HepG2 (cell line): ENCODE results near the gene EZH1. TPM values are rescaled to one million over a fixed set of nuclear protein-coding genes. Genes with fewer than 3 reads are reported as not detected.
A peak's percentile ranks its signal among the peaks of the same experiment; 100 is the strongest.

Source experiments
- FIP1L1 ChIP-seq: fragments of 200-400 bp; formaldehyde crosslinking; IDR thresholded peaks from 2 replicates; pipeline ENCODE4 v1.6.1; 2018; ENCODE audit warnings: low read depth, mild to moderate bottlenecking, low read length, moderate library complexity, borderline replicate concordance; ENCODE audit not compliant: insufficient read depth
- FOXP1 ChIP-seq, 2 experiments: fragments of 450-650 bp in 1 of 2; IDR thresholded peaks; 2 replicates each; pipeline ENCODE4 v1.6.1; 2017 to 2018; ENCODE audit warnings: antibody characterized with exemption in 1 of 2
- JARID2 ChIP-seq: sonication (generic); formaldehyde crosslinking; IDR thresholded peaks from 2 replicates; pipeline ENCODE4 v1.8.1; 2023; ENCODE audit warnings: missing genetic modification reagents, inconsistent platforms; ENCODE audit not compliant: insufficient replicate concordance
- KDM5B ChIP-seq: sonication (generic); formaldehyde crosslinking; IDR thresholded peaks from 2 replicates; pipeline ENCODE4 v1.4.0; 2020; ENCODE audit warnings: missing genetic modification reagents, mild to moderate bottlenecking, borderline replicate concordance
- MIER2 ChIP-seq: IDR thresholded peaks from 2 replicates; pipeline ENCODE4 v1.6.1; 2016; ENCODE audit warnings: missing biosample characterization, missing genetic modification reagents
- PHF20 ChIP-seq: sonication (generic); formaldehyde crosslinking; IDR thresholded peaks from 2 replicates; pipeline ENCODE4 v1.5.0; 2020; ENCODE audit warnings: mild to moderate bottlenecking, missing genetic modification reagents
- REPIN1 ChIP-seq: sonication (generic); formaldehyde crosslinking; IDR thresholded peaks from 2 replicates; pipeline ENCODE4 v1.8.0; 2022; ENCODE audit warnings: missing genetic modification reagents, low read depth, mild to moderate bottlenecking, borderline replicate concordance
- SNAPC2 ChIP-seq: sonication (generic); formaldehyde crosslinking; IDR thresholded peaks from 2 replicates; pipeline ENCODE4 v1.8.1; 2022; ENCODE audit warnings: mild to moderate bottlenecking, missing genetic modification reagents
- TBP ChIP-seq: sonication (generic); formaldehyde crosslinking; IDR thresholded peaks from 2 replicates; pipeline ENCODE4 v1.5.0; 2020; ENCODE audit warnings: missing genetic modification reagents
- THAP11 ChIP-seq: IDR thresholded peaks from 2 replicates; pipeline ENCODE4 v1.6.1; 2016; ENCODE audit warnings: missing biosample characterization, missing genetic modification reagents
- TP53 ChIP-seq: sonication (generic); formaldehyde crosslinking; conservative IDR thresholded peaks from 2 replicates; pipeline ENCODE4 v1.4.0; 2020; ENCODE audit warnings: missing genetic modification reagents
- ZBTB3 ChIP-seq: sonication (generic); formaldehyde crosslinking; IDR thresholded peaks from 2 replicates; pipeline ENCODE4 v1.4.0; 2020; ENCODE audit warnings: low read depth, mild to moderate bottlenecking, moderate library complexity, missing genetic modification reagents, borderline replicate concordance
- ZFY ChIP-seq: sonication (generic); formaldehyde crosslinking; IDR thresholded peaks from 2 replicates; pipeline ENCODE4 v1.4.0; 2020; ENCODE audit warnings: missing genetic modification reagents
- ZNF441 ChIP-seq: sonication (generic); formaldehyde crosslinking; IDR thresholded peaks from 2 replicates; pipeline ENCODE4 v1.7.0; 2021; ENCODE audit warnings: missing genetic modification reagents, borderline replicate concordance
- ZNF615 ChIP-seq: sonication (generic); formaldehyde crosslinking; IDR thresholded peaks from 2 replicates; pipeline ENCODE4 v1.5.0; 2020; ENCODE audit warnings: mild to moderate bottlenecking, missing genetic modification reagents, borderline replicate concordance
- ZNF709 ChIP-seq: sonication (generic); formaldehyde crosslinking; IDR thresholded peaks from 2 replicates; pipeline ENCODE4 v1.5.0; 2020; ENCODE audit warnings: mild to moderate bottlenecking, missing genetic modification reagents
- ZNF720 ChIP-seq: sonication (generic); formaldehyde crosslinking; IDR thresholded peaks from 2 replicates; pipeline ENCODE4 v1.4.0; 2020; ENCODE audit warnings: missing genetic modification reagents
- ZSCAN9 ChIP-seq: IDR thresholded peaks from 2 replicates; pipeline ENCODE4 v1.6.1; 2016; ENCODE audit warnings: borderline replicate concordance
- polyA plus RNA-seq, 8 experiments: library from polyadenylated mRNA; depleted of rRNA in 3 of 8; stranded (reverse) in 7 of 8; unstranded in 1 of 8; fragments of >200 nt; fragmentation: Illumina TruSeq in 4 of 8; extraction: Trizol in 4 of 8; gene quantifications; 2 replicates each; pipeline versions ENCODE4 v1.2.1 to v1.2.3, GENCODE V29; 2011 to 2016; ENCODE audit warnings: low read depth in 4 of 8, missing spikeins in 1 of 8, mixed read lengths in 1 of 8; ENCODE audit not compliant: insufficient read depth in 1 of 8
- total RNA-seq, 5 experiments: library from RNA; depleted of rRNA; stranded (reverse); fragments of >200 nt; fragmentation: Illumina TruSeq; extraction: Trizol; gene quantifications; 2 replicates each; pipeline ENCODE4 v1.2.3, GENCODE V29; 2016; ENCODE audit warnings: low read depth in 1 of 5
- TF ChIP-seq, protein P1 (sequence below): sonication (generic); formaldehyde crosslinking; IDR thresholded peaks from 2 replicates; pipeline ENCODE4 v1.4.0; 2020; ENCODE audit warnings: missing genetic modification reagents
- TF ChIP-seq, protein P2 (sequence below): sonication (generic); formaldehyde crosslinking; IDR thresholded peaks from 2 replicates; pipeline ENCODE4 v1.5.1; 2020; ENCODE audit warnings: missing genetic modification reagents, mild to moderate bottlenecking, borderline replicate concordance
- TF ChIP-seq, protein P3 (sequence below): sonication (generic); formaldehyde crosslinking; IDR thresholded peaks from 2 replicates; pipeline ENCODE4 v1.4.0; 2020; ENCODE audit warnings: missing genetic modification reagents
- TF ChIP-seq, protein P4 (sequence below): sonication (generic); formaldehyde crosslinking; IDR thresholded peaks from 2 replicates; pipeline ENCODE4 v1.4.0; 2020; ENCODE audit warnings: mild to moderate bottlenecking, missing genetic modification reagents, borderline replicate concordance

The EZH1 gene
- total and polyA plus RNA-seq, 2 of the 13 experiments (the other 11 are each of a cell fraction or from before 2014, with no cell fraction given), result 11.6 to 24.0 TPM

DNA sequence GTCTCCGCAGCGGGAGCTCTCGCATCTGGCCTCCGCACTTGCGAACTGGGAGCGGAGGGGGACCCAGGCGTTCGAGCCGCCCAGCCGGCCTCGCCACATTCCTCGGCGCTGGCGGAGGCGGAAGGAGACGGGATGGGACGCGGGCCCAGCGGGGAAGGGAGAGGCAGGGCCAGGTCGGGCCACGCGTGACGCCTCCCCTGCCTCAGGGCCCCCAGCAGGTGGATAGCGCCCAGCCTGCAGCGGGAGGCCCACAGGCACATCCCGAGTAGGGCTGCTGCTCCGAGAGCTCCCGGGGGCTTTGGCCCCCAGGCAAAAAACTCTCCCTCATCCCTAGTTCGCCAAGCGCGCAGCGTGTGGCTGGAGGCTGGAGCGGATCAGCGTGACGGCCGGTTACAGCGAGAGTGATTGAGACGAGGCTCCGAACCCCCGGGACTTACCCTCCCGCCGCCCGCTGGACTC is 68.8 kb downstream of the EZH1 start (continued):
- TF ChIP-seq TBP (CRISPR knock-in tag) (no peak), REPIN1 (CRISPR knock-in tag) (0 out of 2 replicates have a peak, but pooled peaks have one; percentile 10), FOXP1 (IDR thresholded peaks at IDR 0.05) (no peak), FOXP1 (CRISPR knock-in tag; IDR thresholded peaks at IDR 0.05) (no peak), ZNF615 (CRISPR knock-in tag) (no peak), PHF20 (CRISPR knock-in tag) (0 out of 2 replicates have a peak, but pooled peaks have one; percentile 49), SNAPC2 (CRISPR knock-in tag) (no peak), TP53 (CRISPR knock-in tag) (no peak), ZNF720 (CRISPR knock-in tag) (no peak), ZSCAN9 (no peak; the same call in 1 of the 2 replicates), ZNF441 (no peak; the same call in 1 of the 2 replicates), ZBTB3 (CRISPR knock-in tag) (no peak), ZNF709 (CRISPR knock-in tag) (0 out of 2 replicates have a peak, but pooled peaks have one; percentile 21), MIER2 (CRISPR knock-in tag) (no peak; the same call in 1 of the 2 replicates), ZFY (CRISPR knock-in tag) (no peak), KDM5B (CRISPR knock-in tag) (no peak), JARID2 (CRISPR knock-in tag) (peak; percentile 34), FIP1L1 (no peak), THAP11 (no peak)
- TF ChIP-seq, protein P1, sequence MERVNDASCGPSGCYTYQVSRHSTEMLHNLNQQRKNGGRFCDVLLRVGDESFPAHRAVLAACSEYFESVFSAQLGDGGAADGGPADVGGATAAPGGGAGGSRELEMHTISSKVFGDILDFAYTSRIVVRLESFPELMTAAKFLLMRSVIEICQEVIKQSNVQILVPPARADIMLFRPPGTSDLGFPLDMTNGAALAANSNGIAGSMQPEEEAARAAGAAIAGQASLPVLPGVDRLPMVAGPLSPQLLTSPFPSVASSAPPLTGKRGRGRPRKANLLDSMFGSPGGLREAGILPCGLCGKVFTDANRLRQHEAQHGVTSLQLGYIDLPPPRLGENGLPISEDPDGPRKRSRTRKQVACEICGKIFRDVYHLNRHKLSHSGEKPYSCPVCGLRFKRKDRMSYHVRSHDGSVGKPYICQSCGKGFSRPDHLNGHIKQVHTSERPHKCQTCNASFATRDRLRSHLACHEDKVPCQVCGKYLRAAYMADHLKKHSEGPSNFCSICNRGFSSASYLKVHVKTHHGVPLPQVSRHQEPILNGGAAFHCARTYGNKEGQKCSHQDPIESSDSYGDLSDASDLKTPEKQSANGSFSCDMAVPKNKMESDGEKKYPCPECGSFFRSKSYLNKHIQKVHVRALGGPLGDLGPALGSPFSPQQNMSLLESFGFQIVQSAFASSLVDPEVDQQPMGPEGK (CRISPR knock-in tag), result peak; percentile 62
- TF ChIP-seq, protein P2, sequence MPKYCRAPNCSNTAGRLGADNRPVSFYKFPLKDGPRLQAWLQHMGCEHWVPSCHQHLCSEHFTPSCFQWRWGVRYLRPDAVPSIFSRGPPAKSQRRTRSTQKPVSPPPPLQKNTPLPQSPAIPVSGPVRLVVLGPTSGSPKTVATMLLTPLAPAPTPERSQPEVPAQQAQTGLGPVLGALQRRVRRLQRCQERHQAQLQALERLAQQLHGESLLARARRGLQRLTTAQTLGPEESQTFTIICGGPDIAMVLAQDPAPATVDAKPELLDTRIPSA (CRISPR knock-in tag), result 0 out of 2 replicates have a peak, but pooled peaks have one; percentile 11
- TF ChIP-seq, protein P3, sequence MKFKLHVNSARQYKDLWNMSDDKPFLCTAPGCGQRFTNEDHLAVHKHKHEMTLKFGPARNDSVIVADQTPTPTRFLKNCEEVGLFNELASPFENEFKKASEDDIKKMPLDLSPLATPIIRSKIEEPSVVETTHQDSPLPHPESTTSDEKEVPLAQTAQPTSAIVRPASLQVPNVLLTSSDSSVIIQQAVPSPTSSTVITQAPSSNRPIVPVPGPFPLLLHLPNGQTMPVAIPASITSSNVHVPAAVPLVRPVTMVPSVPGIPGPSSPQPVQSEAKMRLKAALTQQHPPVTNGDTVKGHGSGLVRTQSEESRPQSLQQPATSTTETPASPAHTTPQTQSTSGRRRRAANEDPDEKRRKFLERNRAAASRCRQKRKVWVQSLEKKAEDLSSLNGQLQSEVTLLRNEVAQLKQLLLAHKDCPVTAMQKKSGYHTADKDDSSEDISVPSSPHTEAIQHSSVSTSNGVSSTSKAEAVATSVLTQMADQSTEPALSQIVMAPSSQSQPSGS (CRISPR knock-in tag), result peak; percentile 16; the same call in 1 of the 2 replicates
- TF ChIP-seq, protein P4, sequence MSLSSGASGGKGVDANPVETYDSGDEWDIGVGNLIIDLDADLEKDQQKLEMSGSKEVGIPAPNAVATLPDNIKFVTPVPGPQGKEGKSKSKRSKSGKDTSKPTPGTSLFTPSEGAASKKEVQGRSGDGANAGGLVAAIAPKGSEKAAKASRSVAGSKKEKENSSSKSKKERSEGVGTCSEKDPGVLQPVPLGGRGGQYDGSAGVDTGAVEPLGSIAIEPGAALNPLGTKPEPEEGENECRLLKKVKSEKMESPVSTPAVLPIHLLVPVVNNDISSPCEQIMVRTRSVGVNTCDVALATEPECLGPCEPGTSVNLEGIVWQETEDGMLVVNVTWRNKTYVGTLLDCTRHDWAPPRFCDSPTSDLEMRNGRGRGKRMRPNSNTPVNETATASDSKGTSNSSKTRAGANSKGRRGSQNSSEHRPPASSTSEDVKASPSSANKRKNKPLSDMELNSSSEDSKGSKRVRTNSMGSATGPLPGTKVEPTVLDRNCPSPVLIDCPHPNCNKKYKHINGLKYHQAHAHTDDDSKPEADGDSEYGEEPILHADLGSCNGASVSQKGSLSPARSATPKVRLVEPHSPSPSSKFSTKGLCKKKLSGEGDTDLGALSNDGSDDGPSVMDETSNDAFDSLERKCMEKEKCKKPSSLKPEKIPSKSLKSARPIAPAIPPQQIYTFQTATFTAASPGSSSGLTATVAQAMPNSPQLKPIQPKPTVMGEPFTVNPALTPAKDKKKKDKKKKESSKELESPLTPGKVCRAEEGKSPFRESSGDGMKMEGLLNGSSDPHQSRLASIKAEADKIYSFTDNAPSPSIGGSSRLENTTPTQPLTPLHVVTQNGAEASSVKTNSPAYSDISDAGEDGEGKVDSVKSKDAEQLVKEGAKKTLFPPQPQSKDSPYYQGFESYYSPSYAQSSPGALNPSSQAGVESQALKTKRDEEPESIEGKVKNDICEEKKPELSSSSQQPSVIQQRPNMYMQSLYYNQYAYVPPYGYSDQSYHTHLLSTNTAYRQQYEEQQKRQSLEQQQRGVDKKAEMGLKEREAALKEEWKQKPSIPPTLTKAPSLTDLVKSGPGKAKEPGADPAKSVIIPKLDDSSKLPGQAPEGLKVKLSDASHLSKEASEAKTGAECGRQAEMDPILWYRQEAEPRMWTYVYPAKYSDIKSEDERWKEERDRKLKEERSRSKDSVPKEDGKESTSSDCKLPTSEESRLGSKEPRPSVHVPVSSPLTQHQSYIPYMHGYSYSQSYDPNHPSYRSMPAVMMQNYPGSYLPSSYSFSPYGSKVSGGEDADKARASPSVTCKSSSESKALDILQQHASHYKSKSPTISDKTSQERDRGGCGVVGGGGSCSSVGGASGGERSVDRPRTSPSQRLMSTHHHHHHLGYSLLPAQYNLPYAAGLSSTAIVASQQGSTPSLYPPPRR (CRISPR knock-in tag), result peak; percentile 26; the same call in 1 of the 2 replicates
